ENCODE results near the gene GALR3. TPM values are rescaled to one million over a fixed set of nuclear protein-coding genes. Genes with fewer than 3 reads are reported as not detected.

Gene GALR3
- total and polyA plus RNA-seq, 2 of the 8 experiments (the other 6 are each of a cell fraction or from before 2014, with no cell fraction given) = 0.84 to 1.1 TPM

DNA sequence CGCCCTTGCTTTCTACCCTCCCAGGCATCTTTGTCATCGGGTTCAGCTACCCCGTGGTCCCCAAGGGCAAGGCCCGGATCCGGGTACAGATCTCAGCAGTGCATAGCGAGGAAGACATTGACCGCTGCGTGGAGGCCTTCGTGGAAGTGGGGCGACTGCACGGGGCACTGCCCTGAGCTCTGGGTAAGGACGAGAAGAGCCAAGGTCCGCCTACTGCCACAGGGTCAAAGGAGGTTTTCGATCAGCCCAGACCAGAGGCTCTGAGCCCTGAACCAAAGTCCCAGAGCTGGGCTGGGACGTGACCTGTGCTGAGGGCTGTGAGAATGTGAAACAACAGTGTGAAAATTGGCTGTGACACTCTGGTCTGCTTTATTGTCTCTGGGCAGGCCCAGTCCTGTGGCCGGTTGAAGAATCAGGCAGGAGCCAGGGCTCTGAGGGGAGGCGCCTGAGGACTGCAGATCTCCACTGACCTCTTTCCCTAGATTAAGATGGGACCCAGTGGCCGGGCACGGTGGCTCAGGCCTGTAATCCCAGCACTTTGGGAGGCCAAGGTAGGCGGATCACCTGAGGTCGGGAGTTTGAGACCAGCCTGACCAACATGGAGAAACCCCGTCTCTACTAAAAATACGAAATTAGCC is 6.5 kb upstream of the GALR3 start (continued):
- TF ChIP-seq GABPA (IDR thresholded peaks at IDR 0.05; ENCODE audit: borderline replicate concordance, insufficient read depth, low read length) (no peak), KDM5A (IDR thresholded peaks at IDR 0.05; ENCODE audit: low read length) (no peak)
- TF ChIP-seq, protein P1, sequence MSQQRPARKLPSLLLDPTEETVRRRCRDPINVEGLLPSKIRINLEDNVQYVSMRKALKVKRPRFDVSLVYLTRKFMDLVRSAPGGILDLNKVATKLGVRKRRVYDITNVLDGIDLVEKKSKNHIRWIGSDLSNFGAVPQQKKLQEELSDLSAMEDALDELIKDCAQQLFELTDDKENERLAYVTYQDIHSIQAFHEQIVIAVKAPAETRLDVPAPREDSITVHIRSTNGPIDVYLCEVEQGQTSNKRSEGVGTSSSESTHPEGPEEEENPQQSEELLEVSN (IDR thresholded peaks at IDR 0.05) = no peak

Data from H1 (cell line).